ENCODE results near the gene LRRC55.

LRRC55 gene

GRCh38 chr11:57160665-57161064 is 21.1 kb upstream of the LRRC55 start:
- no peaks in the 10 kb centered on the region for H3K27me3 ChIP-seq (replicated peaks; ENCODE audit: insufficient read depth, low read length)
- no peaks in the 10 kb centered on the region for H3K36me3 ChIP-seq (replicated peaks; ENCODE audit: insufficient read depth, low read length)
- no peak for TF ChIP-seq EZH2 (optimal IDR thresholded peaks at IDR 0.05; ENCODE audit: low read depth, low read length)
- no peak for TF ChIP-seq CTCF (IDR thresholded peaks at IDR 0.05; ENCODE audit: low read length)
- no peak for TF ChIP-seq EZH2phosphoT487 (IDR thresholded peaks at IDR 0.05; ENCODE audit: low read length)
- no peaks in the 10 kb centered on the region for H4K20me1 ChIP-seq (ENCODE audit: insufficient read depth, low read length)
- no peak overlapping the region for H3K4me3 ChIP-seq (ENCODE audit: low read length)
- H3K27ac ChIP-seq (ENCODE audit: low read length) = no peak overlapping the region
- H3F3A ChIP-seq (ENCODE audit: insufficient read depth, low read length) = no peaks in the 10 kb centered on the region
- H3K9me3 ChIP-seq (replicated peaks; ENCODE audit: insufficient read depth, low read length) = no peaks in the 10 kb centered on the region
- no peak for DNase-seq
- no peaks in the 10 kb centered on the region for H3K9me2 ChIP-seq (replicated peaks; ENCODE audit: insufficient read depth, low read length)
- H3K4me1 ChIP-seq (ENCODE audit: low read length) = no peaks in the 10 kb centered on the region
- H3K9ac ChIP-seq (ENCODE audit: low read length) = no peak overlapping the region
- H3K79me2 ChIP-seq (ENCODE audit: low read length) = no peaks in the 10 kb centered on the region
- no peak overlapping the region for H3K4me2 ChIP-seq (ENCODE audit: low read depth, low read length)
- no peak overlapping the region for H2AFZ ChIP-seq (ENCODE audit: low read length)

- Histone ChIP-seq H2AFZ (ENCODE audit: low read length) (no peak overlapping the region), H3F3A (ENCODE audit: insufficient read depth, low read length) (no peaks in the 10 kb centered on the region), H3K9ac (ENCODE audit: low read length) (no peak overlapping the region), H3K79me2 (ENCODE audit: low read length) (no peaks in the 10 kb centered on the region), H3K4me1 (ENCODE audit: low read length) (no peaks in the 10 kb centered on the region), H3K27me3 (replicated peaks; ENCODE audit: insufficient read depth, low read length) (no peaks in the 10 kb centered on the region), H3K9me2 (replicated peaks; ENCODE audit: insufficient read depth, low read length) (no peaks in the 10 kb centered on the region), H3K4me3 (ENCODE audit: low read length) (no peak overlapping the region), H3K36me3 (replicated peaks; ENCODE audit: insufficient read depth, low read length) (no peaks in the 10 kb centered on the region), H3K4me2 (ENCODE audit: low read depth, low read length) (no peak overlapping the region), H3K27ac (ENCODE audit: low read length) (no peak overlapping the region), H4K20me1 (ENCODE audit: insufficient read depth, low read length) (no peaks in the 10 kb centered on the region), H3K9me3 (replicated peaks; ENCODE audit: insufficient read depth, low read length) (no peaks in the 10 kb centered on the region)
- no peak for TF ChIP-seq CTCF (IDR thresholded peaks at IDR 0.05; ENCODE audit: low read length)
- no peak for TF ChIP-seq EZH2 (optimal IDR thresholded peaks at IDR 0.05; ENCODE audit: low read depth, low read length)
- TF ChIP-seq EZH2phosphoT487 (IDR thresholded peaks at IDR 0.05; ENCODE audit: low read length) = no peak
- no peak for DNase-seq
Measured at GRCh38 chr11:57161351-57161750, 20.4 kb upstream of the LRRC55 start.

GRCh38 chr11:57162179-57162898 is 19.4 kb upstream of the LRRC55 start:
- H3K4me1 ChIP-seq (ENCODE audit: low read length) = no peaks in the 10 kb centered on the region
- no peaks in the 10 kb centered on the region for H3K9me3 ChIP-seq (replicated peaks; ENCODE audit: insufficient read depth, low read length)
- no peaks in the 10 kb centered on the region for H4K20me1 ChIP-seq (ENCODE audit: insufficient read depth, low read length)
- no peak overlapping the region for H3K4me3 ChIP-seq (ENCODE audit: low read length)
- no peak overlapping the region for H3K9ac ChIP-seq (ENCODE audit: low read length)
- DNase-seq = no peak
- no peaks in the 10 kb centered on the region for H3F3A ChIP-seq (ENCODE audit: insufficient read depth, low read length)
- no peaks in the 10 kb centered on the region for H3K27me3 ChIP-seq (replicated peaks; ENCODE audit: insufficient read depth, low read length)
- H3K36me3 ChIP-seq (replicated peaks; ENCODE audit: insufficient read depth, low read length) = no peaks in the 10 kb centered on the region
- TF ChIP-seq CTCF (IDR thresholded peaks at IDR 0.05; ENCODE audit: low read length) = no peak
- no peaks in the 10 kb centered on the region for H3K79me2 ChIP-seq (ENCODE audit: low read length)
- no peak overlapping the region for H3K27ac ChIP-seq (ENCODE audit: low read length)
- H2AFZ ChIP-seq (ENCODE audit: low read length) = no peak overlapping the region
- H3K9me2 ChIP-seq (replicated peaks; ENCODE audit: insufficient read depth, low read length) = no peaks in the 10 kb centered on the region
- no peak overlapping the region for H3K4me2 ChIP-seq (ENCODE audit: low read depth, low read length)

Data from MM.1S (cell line).